NCI-H748 (cell line): ENCODE results near the gene LDB3.
"Not testable (repeated sequence)": the region's sequence is repeated elsewhere in the genome, so short reads cannot be mapped to it uniquely, and the experiment has no call there.

Experiments used
- DNase-seq: peaks from one replicate; lab custom pipeline; 2025; ENCODE audit not compliant: unreplicated experiment; lab: John Stamatoyannopoulos, UW

LDB3 gene

DNA sequence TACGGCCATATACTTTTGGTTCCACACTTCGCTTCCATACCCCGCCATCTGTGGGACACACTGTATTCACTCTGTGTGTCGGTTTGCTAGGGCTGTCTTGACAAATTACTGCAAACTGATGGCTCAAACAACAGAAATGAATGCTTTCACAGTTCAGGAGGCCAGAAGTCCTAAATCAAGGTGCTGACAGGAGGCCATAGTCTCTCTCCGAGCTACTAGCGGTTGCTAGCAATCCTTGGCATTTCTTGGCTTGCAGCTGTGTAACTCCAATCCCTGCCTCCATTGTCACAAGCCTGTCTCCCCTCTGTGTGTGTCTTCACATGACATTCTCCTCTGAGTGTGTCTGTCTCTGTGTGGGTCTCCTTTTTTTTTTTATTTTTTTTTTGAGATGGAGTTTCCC, 59.2 kb downstream of the LDB3 start:
- no peak for DNase-seq

DNA sequence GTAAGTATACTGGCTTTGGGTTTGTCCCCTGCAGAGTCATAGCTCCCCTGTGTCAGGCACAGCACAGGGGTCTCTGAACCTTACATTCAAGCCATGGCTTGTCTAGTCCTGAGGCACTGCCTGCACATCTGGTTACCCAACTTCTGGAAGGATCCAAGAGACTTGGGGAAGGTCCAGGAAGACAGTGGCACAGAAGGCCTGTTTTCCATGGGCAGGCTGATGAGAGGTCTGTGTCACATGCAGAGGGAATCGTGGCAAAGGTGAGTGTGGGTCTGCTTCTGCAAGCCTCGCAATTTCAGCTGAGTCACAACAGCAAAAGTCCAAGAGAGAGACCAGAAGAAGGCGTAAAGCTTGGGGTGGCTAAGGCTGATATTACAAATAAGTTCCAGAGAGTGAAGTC, 59.7 kb downstream of the LDB3 start:
- DNase-seq, result no peak

DNA sequence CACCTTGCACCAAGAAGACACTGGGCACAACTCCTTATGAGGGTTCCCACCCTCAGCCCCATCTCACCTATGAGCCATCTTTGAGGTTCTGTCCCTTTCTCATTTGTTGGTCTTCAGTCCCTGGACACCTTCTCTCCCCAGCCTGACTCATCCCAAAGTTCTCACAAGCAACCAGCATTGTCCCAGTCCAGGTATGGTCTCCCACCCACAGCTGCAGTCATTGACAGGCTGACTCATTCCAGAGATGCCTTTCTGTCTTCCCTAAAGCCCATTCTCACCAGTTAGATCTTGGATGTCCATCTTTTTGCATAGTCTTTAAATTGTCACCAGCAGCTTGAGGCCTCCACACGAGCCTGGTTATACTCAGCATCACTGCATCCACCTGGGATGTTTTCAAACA, 61.4 kb downstream of the LDB3 start:
- DNase-seq, result no peak

GRCh38 chr10:86730227-86730626, 61.9 kb downstream of the LDB3 start:
- DNase-seq, result peak; percentile 44

GRCh38 chr10:86732771-86733170, 64.5 kb downstream of the LDB3 start:
- no peak for DNase-seq

- DNase-seq, result no peak
Measured at GRCh38 chr10:86733260-86733671, 65.0 kb downstream of the LDB3 start.

DNA sequence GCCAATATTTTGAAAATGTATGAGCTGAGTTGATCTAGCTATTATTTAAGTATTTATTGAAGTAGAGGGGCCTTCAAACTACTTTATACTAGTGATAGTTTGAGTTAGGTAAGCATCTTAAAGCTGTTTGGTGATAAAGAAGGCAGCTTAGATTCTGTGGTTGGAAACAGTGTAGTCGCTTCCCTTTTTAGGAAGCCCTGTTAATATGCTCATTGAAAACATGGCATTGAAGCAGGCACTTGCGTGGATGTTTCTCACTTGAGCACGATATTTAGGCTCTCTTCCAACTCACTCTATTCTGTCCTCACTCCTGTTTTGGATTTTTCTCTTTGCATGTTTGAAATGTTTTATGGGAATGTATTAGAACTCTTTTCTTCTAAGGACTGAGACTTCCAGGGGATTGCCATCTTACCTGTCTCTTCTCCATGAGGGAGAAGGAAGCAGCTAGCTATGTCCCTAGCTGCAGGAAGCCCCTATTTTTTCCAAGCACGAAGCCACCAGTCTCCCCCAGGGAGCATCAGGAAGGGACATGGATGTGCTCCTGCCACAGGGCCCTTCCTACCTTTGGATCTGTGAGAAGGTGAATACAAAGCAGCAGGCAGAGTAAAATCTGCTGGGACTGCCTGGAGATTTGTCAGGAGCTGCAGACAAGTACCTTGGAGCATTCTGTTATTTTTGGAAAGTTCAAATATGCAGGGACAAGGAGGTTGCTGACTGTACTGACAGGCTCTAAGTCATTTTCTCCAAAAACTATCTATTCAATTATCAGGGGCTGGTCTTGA, 66.1 kb downstream of the LDB3 start:
- DNase-seq, result no peak

GRCh38 chr10:86735278-86735677, 67.0 kb downstream of the LDB3 start:
- not testable (repeated sequence) for DNase-seq

- DNase-seq, result no peak
Measured at GRCh38 chr10:86742230-86742629, 73.9 kb downstream of the LDB3 start.

DNA sequence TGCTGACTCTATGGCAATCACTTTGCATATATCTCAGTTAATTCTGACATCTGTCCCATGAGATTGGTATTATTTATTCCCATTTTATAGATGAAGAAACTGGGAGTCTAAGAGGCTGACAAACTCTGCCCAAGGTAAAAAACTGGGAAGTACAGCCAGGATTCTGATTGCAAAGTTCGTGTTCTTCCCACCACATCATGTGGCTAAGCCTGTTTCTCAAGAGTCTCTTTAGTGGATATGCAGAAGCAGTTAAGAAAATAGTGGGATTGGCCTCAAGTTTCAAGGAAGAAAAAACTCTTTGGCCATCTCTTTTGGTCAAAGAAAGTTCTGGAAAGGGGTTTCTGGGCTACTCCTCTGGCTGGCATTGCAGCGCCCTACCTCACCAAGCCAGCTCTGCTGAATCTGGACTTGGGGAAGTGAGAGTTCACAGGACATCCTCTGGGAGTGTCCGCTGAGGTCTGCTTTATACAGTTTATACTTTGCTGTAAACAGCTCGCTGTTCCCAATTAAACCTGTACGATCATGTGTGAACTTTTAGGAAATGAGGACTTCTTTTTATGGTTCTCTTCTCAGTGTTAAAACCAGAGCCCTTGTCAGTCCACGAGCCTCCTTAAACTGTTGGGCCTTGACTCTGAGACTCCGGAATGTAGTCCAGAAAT, 75.9 kb downstream of the LDB3 start:
- no peak for DNase-seq

GRCh38 chr10:86747796-86748581, 79.7 kb downstream of the LDB3 start:
- DNase-seq, result peak; percentile 20

- no peak for DNase-seq
Measured at GRCh38 chr10:86749854-86750253, 81.5 kb downstream of the LDB3 start.

DNA sequence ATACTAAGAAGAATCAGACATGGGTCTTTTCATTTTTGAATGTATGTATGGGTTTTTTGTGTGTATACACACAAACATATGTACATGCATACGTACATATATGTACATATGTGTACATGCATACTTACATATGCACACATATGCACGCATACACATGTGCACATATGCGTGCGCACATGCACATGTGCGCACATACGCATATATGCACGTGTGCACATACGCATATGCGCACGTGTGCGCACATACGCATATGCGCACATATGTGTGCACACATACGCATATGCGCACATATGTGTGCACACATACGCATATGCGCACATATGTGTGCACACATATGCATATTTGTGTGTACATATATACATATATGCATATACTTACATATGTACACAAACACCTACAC, 83.2 kb downstream of the LDB3 start:
- no peak for DNase-seq

GRCh38 chr10:86752311-86752710, 84.0 kb downstream of the LDB3 start:
- DNase-seq, result no peak

DNA sequence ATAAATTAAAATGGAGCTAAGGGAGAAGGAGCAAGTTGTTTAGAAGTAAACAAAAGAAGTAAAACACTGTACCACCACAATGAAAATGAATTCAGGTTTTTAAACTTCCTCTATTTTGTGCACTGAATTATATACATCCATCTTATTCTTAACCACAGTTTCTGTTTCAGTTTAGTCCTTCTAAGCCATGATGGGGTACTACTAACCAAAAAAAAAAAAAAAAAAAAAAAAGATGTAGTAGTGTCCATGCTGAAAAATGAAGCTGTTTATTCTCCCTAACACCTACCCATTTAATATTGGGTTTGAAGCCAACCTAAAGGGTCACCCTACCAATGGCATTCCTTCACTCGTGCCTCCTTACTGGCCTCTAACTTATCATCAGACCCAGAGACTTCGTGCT, 84.7 kb downstream of the LDB3 start:
- DNase-seq, result no peak

DNA sequence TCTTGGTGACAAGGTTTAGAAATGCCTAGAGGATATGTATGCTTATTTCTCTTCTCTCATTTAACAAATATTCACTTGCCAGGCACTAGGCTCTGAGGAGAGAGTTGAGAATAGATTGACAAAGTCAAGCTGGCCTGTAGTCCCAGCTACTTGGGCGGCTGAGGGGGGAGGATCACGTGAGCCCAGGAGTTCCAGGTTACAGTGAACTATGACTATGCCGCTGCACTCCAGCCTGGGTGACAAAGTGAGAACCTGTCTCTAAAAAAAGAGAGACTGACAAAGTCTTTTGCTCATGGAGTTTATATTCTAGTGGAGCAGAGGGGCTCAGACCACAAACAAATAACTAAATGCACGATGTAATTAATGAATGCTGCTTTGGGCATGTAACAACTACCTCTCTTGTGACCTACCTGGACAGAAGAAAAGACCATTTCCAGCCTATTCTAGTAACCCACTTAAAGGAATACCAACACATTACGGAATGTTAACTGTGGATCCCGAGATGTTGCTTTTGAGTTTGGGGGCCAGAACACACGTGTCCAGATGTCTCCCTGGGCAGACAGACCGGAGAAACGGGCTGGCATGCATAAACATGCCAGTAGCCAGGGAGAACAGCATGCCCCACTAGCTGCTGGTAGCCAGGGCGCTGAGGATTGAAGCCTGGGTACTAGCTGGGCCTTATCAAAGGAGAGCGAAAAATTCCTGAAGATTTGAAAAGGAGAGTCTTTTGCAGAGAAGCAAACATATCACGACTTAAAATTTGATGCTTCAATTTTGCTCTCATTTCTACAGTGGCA, 85.5 kb downstream of the LDB3 start:
- DNase-seq, result no peak

DNA sequence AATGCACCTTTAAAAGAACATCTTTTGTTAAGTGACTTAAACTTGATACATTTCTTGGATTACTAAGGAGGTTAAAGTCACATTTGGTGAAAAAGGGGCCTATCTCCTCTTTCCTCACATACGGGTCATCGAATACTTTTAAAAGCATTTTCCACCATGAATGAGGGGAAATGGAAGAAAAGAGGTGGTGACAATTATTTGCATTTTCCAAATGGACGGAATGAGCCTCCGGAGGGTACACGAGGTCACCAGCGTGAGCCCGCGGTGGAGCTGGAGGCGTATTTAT, 87.1 kb downstream of the LDB3 start:
- DNase-seq, result no peak

- peak; percentile 90 for DNase-seq
Measured at GRCh38 chr10:86755740-86756510, 87.6 kb downstream of the LDB3 start.

DNA sequence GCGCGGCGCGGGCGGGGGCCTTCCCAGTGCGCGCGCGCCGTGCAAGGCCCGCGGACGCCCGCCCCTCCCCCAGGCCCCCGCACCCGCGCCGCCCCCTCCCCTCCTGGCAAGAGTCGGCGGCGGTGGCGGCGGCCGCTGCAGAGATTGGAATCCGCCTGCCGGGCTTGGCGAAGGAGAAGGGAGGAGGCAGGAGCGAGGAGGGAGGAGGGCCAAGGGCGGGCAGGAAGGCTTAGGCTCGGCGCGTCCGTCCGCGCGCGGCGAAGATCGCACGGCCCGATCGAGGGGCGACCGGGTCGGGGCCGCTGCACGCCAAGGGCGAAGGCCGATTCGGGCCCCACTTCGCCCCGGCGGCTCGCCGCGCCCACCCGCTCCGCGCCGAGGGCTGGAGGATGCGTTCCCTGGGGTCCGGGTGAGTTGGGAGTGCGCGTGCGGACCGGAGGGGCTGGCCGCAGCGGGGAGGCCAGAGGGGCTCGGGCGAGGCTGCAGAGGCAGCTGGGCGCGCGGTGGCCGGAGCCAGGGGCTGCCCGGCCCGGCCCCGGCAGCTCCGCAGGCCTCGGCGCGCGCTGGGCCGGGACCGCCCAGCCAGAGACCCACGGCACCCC, 88.3 kb downstream of the LDB3 start, which contains the start of gene BMPR1A:
BMPR1A (plus strand) TSS at position 109 of the 602 bp plus-strand sequence. CDS start 119,400 bp downstream, outside the sequence.
- peak; percentile 63 for DNase-seq
